Activated CD8-positive, alpha-beta memory T cell treated with anti-CD3 and anti-CD28 coated beads, Interleukin-2, amount 50 U/mL, for 24 hours (primary cell): ENCODE measurements around the gene NTRK3.

Experiments
- DNase-seq: peaks from one replicate; pipeline ENCODE4 v3.0.0-alpha.2; 2020; ENCODE audit errors: extremely low read depth

NTRK3 gene

GRCh38 chr15:87985451-87985850 lies 271.1 kb downstream of the NTRK3 start:
- no peak for DNase-seq

DNA sequence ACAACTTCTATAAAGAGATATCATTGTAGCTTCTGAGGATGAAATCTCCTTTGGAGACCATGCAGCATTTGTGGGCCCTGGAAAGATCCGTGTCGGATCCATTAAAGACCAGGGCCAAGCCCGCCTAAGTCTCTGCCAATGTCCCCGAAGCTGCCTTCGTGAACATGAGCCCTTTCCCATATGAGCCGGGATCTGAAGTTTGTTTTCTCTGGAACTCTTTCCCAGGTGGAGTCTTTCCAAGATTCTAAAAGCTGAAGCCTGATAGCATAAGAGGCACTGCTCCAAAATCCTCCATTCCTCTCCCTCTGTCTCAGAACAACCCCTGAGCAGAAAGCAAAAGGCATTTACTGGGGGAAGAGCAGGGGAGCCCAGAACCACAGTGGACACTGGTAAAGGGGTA lies 274.6 kb downstream of the NTRK3 start:
- no peak for DNase-seq

GRCh38 chr15:87977907-87978306 lies 278.6 kb downstream of the NTRK3 start:
- no peak for DNase-seq

GRCh38 chr15:87976552-87976951 lies 280.0 kb downstream of the NTRK3 start:
- no peak for DNase-seq

DNA sequence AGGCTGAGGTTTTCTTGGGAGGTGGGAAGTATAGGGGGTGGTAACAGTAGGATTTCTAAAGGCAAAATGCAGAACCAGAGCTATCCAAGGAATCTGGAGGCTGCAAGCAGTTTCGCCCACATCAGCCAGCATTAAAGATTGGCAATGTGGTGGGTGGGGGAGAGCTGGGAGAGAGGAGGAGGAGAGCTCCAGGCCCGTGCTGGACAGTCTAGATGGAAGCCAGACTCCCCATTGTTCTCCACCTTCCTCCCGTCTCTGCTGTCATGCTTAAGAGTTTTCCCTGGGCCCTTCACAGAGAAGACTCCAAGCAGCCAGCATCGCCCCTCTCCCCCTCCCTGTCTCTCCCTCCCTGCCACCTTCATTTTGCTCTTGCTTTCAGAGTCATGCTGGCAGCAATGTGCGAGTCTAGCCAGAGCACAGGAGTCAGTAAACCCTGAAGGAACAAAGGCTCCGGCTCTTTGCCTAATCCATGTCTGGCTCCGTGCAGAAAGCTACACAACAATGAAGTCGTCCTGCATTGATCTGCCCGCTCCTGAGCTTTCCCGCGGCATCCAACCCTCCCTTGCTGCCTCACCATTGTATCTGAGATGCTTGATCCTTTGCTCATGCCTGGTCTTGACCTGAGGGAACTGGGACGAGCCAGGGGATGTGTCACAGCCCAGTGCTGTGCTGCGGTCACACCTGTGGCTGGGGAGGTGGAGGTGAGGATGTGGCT lies 282.9 kb downstream of the NTRK3 start:
- DNase-seq = no peak

DNA sequence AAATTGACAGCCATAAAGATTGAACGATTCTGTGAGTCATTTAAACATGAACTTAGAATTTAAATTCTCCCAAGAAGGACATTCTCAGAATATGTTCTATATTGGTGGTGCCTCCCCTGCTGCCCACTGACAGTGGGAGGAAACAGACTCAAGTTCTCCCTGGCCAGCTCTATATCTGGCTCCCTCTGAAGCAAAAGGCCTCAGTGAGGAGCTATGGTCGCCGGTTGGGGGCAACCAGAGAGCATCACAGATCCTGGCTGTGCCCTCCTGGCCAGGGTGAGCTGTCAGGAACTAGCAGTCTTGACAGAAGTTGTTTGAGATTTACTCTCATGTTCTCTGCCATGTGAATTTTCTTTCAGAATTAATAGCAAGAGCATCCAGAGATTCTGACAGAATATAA lies 285.5 kb downstream of the NTRK3 start:
- DNase-seq = no peak

DNA sequence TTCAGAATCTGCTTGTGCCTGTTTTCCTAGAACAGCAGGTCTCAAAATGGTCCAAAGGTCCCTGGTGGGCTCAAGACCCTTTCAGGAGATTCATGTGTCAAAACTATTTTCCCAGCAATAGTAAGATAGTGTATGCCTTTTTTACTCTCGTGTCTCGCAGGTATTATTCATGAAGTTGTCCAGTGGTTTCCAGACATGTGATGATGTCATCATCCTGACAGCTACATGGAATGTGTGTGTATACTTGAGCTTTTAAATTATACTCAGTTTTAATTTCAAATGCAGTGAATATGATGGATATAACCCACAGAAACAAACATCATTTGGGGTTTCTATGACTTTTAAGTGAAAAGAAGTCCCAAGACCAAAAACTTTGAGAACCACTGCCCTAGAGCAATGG lies 288.6 kb downstream of the NTRK3 start:
- no peak for DNase-seq

DNA sequence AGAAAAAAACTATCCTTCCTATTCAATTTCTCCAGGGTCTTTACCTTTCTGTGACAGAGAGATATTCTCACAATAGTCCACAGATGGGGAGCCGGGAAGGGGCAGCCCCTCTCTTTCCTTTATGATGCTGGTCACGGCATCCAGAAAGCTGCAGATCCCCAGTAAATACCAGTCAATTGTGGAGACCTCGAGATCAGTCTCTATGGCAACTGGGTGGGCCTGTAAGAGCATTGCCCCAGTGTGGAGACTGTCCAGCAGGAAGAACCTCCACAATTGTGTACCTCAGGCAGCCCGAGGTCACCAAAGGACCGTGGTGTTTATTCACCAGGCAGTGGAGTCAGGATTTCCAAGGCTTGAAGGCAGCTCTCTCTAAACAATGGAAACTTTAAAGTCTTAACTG lies 291.2 kb downstream of the NTRK3 start:
- DNase-seq = no peak

DNA sequence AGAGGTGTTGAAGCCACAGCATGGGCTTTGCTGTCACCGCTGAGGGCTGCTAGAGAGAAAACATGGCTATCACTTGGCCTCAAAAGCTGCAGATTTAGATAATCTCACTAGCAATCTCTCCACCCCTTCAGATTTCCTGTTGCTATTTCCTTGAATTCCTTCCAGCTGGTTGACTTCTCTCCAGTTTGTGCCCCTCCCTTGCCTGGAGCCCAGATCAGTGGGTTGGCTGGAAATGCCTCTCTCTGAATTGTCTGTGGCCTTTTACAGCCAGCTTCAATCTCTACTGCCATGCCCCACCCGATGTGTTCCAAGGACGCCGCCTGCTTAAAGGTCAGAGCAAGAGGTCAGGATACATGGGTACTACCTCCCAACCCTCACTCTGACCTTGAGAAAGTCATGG lies 294.1 kb downstream of the NTRK3 start:
- DNase-seq = no peak

DNA sequence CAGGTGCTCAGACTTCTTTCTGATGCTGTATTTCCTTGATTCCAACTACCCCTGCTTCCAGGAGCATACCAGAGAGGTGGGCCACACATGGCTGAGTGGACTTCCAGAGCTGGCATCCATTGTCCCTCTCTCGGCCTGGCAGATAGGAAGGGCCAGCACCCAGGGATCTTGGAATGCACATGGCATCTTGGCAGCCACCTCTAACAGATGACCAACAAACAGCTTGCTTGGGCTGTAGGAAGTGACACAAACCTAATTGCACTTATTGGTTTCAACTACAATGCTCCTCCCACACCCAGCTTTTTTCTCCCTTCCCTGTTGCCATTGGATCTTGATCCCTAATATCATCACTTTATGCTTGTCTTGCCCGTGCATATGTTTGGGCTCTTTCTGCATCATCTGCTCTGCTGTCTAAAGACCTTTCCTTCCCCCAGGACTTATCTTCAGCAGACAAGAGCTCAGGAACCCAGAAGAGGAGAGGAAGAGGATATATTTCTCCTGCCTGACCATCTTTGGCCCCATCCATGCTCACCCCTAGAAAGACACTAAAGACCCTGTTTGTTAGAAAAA lies 294.6 kb downstream of the NTRK3 start:
- no peak for DNase-seq

DNA sequence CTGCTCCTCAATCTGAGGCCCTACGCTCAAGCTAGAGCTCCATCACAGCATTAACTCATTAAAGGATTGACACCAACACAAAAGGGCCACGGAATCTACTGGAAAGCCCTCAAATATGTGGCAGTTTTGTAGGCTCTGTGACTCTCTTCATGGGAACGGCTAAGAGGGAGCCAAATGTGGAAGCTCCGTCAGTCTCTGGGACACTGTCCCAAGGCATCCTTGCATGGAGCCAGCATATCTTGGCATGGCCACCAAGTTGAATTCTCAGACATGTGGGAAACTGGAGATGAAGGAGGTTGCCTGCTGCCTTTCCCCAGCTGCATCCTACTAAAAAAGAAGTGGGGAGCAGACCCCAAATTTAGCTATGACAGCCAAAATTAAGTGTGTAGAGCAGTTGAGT lies 296.9 kb downstream of the NTRK3 start:
- no peak for DNase-seq

- no peak for DNase-seq
These were observed 297.5 kb downstream of the NTRK3 start for GRCh38 chr15:87959080-87959479.

DNA sequence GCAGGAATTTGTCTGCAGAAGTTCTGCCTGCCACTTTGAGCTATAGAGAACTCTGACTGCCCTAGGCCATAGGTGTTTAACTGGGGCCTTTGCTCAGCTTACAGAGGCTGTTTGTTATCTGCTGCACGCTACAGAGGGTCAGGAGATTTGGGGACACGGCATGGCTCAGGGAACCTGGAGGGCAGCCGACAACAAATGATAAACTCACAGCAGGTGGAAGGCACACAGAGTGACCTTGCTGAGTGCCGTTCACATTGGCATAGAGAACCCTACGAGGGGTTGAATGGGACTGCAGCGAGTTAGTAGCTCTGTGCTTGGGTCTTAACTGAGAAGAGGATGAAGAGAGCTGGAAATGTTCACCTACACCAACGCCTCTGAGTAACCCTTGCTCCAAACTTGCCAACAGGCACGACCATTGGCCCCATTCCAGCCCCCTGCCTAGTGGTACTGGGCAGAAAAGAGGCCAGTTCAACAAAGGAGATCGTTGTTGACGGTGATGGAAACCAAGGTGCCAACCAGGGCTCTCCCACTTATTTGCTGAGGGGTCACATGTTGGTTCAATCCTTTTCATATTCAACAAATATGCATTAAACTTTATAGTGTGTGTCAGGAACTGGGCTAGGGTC lies 301.1 kb downstream of the NTRK3 start:
- no peak for DNase-seq

GRCh38 chr15:87954793-87955192 lies 301.7 kb downstream of the NTRK3 start:
- DNase-seq = no peak

- no peak for DNase-seq
These were observed 303.7 kb downstream of the NTRK3 start for GRCh38 chr15:87952736-87953287.

GRCh38 chr15:87949575-87950223 lies 306.8 kb downstream of the NTRK3 start:
- no peak for DNase-seq

- no peak for DNase-seq
These were observed 307.4 kb downstream of the NTRK3 start for GRCh38 chr15:87949151-87949574.

- no peak for DNase-seq
These were observed 309.0 kb downstream of the NTRK3 start for GRCh38 chr15:87947560-87947959.

DNA sequence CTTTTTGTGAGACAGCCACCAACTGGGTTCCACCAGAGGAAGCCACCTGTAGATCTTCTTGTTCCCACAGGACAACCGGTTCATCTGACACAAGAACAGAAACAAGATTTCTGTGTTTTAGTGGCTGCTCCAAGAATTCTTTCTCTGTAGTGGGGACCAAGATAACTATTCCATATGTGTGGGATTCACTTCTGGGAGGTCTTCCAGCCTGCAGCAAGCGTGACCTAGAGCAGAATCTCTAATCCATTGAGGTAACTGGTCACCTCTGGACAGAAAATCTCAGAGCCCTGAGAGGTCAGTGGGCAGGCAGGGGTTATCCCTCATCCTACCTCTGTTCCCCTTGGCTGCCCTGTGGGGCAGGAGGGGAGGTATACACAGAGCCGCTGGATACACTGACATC lies 311.3 kb downstream of the NTRK3 start:
- DNase-seq = no peak

- no peak for DNase-seq
These were observed 311.8 kb downstream of the NTRK3 start for GRCh38 chr15:87944691-87945090.

GRCh38 chr15:87944050-87944449 lies 312.5 kb downstream of the NTRK3 start:
- DNase-seq = no peak

GRCh38 chr15:87943626-87944025 lies 312.9 kb downstream of the NTRK3 start:
- DNase-seq = no peak

GRCh38 chr15:87942316-87942715 lies 314.2 kb downstream of the NTRK3 start:
- DNase-seq = no peak
